GM12892 (cell line): Measurements from ENCODE around the gene PRIM1.
"Not testable (repeated sequence)": the region's sequence is repeated elsewhere in the genome, so short reads cannot be mapped to it uniquely, and the experiment has no call there.

Experiments used
- POLR2A ChIP-seq: IDR thresholded peaks from 2 replicates; pipeline ENCODE4 v1.6.1; 2011; ENCODE audit warnings: low read depth, low read length, control low read depth
- POLR2AphosphoS5 ChIP-seq: IDR thresholded peaks from 2 replicates; pipeline ENCODE4 v1.6.1; 2011; ENCODE audit warnings: low read depth, low read length, control low read depth
- TAF1 ChIP-seq: IDR thresholded peaks from 2 replicates; pipeline ENCODE4 v1.6.1; 2011; ENCODE audit warnings: low read depth, mild to moderate bottlenecking, control low read depth, low read length, borderline replicate concordance

- TF ChIP-seq TAF1, POLR2AphosphoS5, POLR2A: not testable (repeated sequence)
Measured at GRCh38 chr12:56795046-56795562, 43.0 kb upstream of the PRIM1 start.
